Astrocyte (in vitro differentiated cells and primary cell): ENCODE results near the gene GLB1L3.

Experiments used
- EZH2 ChIP-seq: IDR thresholded peaks from 2 replicates; pipeline ENCODE4 v1.6.1; 2012; ENCODE audit warnings: mild to moderate bottlenecking, low read length, inconsistent platforms; ENCODE audit not compliant: insufficient read depth
- TF ChIP-seq, protein P1 (sequence below): IDR thresholded peaks from 2 replicates; pipeline ENCODE4 v1.5.1; 2011; ENCODE audit warnings: low read depth, mild to moderate bottlenecking, inconsistent platforms, low read length, moderate library complexity; ENCODE audit not compliant: insufficient read depth

GRCh38 chr11:134367781-134368180 is 91.6 kb downstream of the GLB1L3 start:
- TF ChIP-seq, protein P1, sequence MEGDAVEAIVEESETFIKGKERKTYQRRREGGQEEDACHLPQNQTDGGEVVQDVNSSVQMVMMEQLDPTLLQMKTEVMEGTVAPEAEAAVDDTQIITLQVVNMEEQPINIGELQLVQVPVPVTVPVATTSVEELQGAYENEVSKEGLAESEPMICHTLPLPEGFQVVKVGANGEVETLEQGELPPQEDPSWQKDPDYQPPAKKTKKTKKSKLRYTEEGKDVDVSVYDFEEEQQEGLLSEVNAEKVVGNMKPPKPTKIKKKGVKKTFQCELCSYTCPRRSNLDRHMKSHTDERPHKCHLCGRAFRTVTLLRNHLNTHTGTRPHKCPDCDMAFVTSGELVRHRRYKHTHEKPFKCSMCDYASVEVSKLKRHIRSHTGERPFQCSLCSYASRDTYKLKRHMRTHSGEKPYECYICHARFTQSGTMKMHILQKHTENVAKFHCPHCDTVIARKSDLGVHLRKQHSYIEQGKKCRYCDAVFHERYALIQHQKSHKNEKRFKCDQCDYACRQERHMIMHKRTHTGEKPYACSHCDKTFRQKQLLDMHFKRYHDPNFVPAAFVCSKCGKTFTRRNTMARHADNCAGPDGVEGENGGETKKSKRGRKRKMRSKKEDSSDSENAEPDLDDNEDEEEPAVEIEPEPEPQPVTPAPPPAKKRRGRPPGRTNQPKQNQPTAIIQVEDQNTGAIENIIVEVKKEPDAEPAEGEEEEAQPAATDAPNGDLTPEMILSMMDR: no peak
- no peak for TF ChIP-seq EZH2
